Stimulated activated CD8-positive, alpha-beta memory T cell treated with anti-CD3 and anti-CD28 coated beads, Interleukin-4, amount 100 ng/mL, for 48 hours (primary cell): ENCODE data around the gene OPA3.
"Not testable (repeated sequence)": the region's sequence is repeated elsewhere in the genome, so short reads cannot be mapped to it uniquely, and the experiment has no call there.

ENCODE experiments used
- DNase-seq: peaks from one replicate; pipeline ENCODE4 v3.0.0-alpha.2; 2020

OPA3 gene

DNA sequence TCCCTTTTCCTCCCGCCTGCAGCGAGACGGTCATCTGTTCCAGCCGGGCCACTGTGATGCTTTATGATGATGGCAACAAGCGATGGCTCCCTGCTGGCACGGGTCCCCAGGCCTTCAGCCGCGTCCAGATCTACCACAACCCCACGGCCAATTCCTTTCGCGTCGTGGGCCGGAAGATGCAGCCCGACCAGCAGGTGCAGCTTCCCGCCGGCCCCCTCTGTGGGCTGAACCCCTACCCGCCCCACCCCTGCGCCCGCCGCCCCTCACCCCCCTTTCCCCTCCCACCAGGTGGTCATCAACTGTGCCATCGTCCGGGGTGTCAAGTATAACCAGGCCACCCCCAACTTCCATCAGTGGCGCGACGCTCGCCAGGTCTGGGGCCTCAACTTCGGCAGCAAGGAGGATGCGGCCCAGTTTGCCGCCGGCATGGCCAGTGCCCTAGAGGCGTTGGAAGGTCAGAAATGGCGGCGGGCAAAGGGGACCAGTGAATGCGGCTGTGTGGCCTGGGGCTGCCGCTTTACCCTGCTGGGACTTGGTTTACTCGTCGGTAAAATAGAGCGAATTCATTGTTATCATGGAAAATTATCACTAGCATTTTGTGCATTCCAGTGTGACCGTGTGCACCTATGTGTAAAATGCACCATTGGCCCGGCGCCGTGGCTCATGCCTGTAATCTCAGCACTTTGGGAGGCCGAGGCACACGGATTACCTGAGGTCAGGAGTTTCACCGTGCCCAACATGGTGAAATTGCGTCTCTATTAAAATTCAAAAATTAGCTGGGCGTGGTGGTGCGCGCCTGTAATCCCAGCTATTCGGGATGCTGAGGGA lies 66.7 kb downstream of the OPA3 start:
- no peak for DNase-seq

DNA sequence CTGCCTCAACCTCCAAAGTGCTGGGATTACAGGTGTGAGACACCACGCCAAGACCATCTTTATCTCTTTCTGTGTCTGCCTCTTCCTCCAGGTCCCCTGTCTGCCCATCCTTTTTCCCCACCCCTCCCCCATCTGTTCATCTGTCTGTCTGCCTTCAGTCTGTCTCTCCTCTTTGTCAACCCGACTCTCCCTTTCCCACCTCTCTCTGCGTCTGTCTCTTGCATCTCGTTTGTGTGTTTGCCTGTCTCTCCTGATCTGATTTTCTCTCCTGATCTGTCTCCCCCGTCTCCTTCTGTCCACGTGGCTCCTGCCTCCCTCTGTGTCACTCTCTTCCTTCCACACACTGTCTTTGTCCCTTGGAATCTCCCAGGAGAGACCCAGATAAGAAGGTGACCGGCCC lies 67.4 kb downstream of the OPA3 start:
- no peak for DNase-seq

- no peak for DNase-seq
These were observed 68.7 kb downstream of the OPA3 start for GRCh38 chr19:45515807-45516401.

DNA sequence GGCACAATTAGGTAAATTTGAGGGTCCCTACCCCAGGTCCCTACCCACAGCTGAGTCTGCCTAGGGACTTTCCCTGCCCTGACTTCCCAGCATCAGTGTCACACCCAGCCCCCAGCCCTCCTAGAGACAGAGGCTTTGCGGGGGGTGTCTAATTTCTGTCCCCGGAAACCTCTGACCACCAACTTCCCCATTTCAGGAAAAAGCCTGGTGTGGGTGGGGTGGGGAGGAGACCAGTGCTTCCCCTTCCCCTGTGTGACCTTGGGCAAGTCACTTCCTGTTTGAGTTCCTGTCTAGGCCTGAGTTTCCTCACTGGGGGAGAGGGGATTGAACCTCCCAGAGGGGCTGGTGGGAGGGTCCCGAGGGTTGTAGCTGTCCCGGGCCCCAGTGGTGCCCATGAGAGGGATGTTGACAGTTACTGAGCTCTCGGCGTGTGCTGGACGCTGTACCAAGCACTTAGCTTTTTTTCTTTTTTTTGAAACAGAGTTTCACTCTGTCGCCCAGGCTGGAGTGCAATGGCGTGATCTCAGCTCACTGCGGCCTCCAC lies 69.4 kb downstream of the OPA3 start:
- DNase-seq, result peak; percentile 59

GRCh38 chr19:45514376-45515051 lies 70.1 kb downstream of the OPA3 start:
- DNase-seq, result no peak

DNA sequence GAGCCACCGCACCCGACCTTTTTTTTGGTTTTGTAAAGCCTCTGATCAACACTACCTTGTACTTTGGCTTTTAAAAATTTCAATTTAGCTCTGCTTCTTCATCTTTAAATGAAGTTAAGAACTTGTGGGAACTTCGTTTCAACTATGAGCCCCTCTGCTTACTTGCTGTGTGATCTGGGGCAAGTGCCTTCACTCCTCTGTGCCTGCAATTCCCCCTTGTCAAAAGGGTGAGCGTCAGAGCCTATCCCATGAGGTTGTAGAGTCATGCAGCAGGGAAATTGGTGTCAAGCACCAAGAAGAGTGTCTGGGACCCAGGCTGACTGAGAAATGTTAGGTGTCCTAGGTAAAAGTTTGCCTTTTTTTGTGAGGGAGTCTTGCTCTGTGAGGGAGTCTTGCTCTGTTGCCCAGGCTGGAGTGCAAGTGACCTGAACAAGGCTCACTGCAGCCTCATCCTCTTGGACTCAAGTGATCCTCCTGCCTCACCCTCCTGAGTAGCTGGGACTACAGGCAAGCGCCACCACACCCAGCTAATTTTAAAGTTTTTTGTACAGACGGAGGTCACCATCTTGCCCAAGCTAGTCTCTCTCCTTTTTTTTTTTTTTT lies 71.6 kb downstream of the OPA3 start:
- DNase-seq, result no peak

DNA sequence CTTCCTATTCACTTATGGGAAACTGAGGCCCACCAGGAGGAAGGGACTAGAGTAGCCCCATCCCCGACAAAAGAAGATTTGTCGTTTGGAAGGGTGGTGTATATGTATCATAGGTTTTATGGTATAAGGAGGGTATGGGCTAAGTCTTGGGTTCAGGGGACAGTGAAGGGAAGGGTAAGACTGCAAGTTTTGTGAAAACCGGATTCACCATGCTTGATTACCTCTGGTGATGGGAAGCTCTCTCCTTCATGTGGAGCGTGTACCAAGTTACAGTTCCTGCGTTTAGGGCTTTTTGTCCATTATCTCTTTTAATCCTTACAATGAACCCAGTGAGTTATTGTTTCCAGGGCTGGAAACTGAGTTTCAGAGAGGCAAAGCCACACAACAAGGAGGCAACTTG lies 73.5 kb downstream of the OPA3 start:
- no peak for DNase-seq

DNA sequence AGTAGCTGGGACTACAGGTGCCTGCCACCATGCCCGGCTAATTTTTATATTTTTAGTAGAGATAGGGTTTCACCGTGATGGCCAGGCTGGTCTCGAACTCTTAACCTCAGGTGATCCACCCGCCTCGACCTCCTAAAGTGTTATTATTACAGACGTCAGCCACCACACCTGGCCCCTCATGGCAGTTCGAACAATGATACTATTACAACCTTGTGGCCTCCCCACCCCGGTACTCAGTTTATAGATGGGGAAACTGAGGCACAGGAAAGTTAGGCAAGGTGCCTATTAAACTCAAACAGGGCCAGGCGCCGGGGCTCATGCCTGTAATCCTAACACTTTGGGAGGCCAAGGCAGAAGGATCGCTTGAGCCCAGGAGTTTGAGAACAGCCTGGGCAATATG lies 74.2 kb downstream of the OPA3 start:
- not testable (repeated sequence) for DNase-seq

DNA sequence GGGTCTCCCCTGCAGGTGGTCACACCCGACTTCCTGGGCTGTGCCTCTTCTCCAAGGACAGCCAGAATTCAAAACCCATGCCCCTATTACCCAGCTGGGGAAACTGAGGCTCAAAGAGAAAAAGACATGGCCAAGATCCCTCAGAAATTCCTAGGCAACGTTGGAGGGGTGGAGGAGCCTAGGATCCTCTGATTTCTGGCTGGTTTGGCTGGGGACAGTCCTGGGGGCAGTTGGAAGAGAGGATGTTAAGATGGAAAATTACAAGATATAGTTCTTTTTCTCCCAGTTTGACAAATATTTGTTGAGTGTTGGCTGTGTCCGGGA lies 74.9 kb downstream of the OPA3 start:
- DNase-seq, result no peak

GRCh38 chr19:45508861-45509691 lies 75.5 kb downstream of the OPA3 start:
- DNase-seq, result peak; percentile 69

DNA sequence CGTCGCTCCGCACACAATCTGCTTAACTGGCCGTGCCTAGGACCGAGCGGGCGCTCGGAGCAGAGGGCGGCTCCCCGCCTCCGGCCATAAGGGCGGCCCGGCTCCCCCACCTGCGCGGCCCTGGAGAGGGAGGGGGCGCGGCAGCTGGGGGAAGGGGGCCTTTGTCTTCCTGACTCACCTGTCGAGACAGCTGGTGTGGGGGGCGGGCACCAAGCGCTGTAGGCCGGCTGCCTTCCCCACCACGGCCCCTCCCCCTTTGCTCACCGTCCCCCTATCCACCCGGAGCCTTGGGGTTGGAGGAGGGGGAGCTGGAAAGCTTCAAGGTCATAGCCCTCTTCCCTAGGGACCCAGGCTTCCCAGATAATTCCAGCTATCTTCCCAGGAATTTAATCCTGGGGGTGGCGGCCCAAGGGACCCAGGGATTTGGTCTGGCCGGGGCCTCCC lies 76.2 kb downstream of the OPA3 start:
- peak; percentile 75 for DNase-seq

- DNase-seq, result no peak
These were observed 76.7 kb downstream of the OPA3 start for GRCh38 chr19:45507872-45508416.

DNA sequence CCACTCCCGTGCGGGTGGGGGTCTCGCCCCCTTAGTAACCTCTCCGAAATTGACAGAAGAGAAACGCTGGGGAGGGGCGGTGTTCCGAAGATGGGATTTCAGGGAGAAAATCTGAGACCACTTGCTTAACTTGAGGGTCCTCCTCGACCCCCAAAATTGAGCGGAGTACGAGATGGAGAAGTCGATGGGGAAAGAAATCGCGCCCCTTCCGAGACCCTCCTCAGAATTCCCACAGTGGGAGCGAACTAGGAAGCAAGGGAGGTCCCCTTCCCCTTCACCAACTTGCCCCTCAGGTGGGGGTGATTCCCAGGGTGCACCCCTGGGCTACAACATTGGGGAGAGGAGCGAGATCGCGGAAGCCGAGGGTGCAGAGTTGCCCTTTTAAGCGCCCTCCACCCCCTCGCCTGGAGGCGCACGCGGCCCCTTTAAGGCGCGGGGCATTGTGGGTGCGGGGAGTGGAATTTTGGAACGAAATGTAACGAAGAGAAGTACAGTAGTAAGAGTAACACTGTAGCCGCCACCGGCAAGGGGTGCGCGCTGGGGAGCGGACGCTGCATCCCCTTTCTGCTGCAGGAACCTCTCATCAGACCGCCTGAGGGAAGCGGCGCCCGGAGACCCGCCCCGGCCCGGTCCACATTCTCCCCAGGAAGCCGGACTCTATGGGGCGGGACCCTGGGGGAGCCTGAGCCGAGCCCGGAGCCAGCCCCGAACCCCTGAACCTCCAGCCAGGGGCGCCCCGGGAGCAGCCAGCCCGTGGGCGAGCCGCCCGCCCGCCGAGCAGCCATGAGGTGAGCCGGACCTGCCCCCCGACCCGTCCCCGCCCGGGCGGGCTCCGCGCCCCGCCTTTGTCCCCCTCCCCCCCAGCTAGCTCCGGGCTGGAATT lies 77.4 kb downstream of the OPA3 start, which contains the start of gene VASP:
VASP (plus strand) TSS at position 491 of the 883 bp plus-strand sequence; CDS start at position 784, 293 bp downstream.
- DNase-seq, result peak; percentile 93

DNA sequence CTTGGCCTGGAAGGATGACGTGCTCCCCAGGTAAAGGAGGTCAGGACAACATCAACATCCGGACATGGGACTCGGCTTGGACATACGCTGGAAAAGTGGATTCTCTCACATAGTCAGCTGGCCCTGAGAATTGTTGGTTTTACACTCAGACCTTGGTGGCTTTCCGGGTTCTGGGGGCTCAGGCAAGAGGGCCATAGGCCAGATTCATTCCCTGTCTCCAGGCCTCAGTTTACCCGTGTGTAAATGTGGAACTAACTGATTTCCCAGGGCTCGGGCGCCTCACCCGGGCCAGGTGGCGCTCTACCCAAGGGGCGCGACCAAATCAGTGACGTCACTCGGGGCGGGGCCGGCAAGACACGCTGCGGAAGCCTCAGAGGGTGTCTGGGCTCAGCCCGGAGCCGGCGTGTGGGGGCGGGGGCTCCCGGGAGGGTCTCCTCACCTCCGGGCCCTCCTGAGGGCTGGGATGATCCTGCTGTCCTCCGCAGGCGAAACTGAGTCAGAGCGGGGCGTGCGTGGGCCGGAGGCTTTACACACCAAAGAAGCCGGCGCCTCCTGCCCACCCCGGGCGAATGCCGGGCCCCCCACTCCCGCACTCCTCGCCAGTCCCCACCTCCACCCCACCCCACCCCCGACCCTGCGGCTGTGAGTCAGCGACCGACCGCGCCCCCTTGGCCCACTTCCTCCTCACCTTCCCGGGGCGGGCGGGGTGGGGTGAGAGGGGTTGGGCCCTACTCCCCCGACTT lies 78.2 kb downstream of the OPA3 start:
- peak; percentile 100 for DNase-seq

GRCh38 chr19:45505996-45506245 lies 78.7 kb downstream of the OPA3 start:
- DNase-seq, result no peak

- no peak for DNase-seq
These were observed 79.2 kb downstream of the OPA3 start for GRCh38 chr19:45505151-45505995.

DNA sequence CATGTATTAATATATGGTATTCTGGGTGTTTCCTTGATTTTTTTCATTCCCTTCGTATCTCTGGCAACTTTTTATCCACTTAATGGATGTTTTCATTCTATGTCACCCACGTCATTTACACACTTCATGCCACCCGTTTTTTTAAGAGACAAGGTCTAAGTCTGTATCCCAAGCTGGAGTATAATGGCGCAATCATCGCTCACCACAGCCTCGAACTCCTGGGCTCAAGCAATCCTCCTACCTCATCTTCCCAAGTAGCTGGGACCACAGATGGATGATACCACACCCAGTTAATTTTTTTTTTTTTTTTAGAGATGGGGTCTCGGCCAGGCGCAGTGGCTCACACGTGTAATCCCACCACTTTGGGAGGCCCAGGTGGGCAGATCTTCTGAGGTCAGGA lies 80.7 kb downstream of the OPA3 start:
- no peak for DNase-seq

- DNase-seq, result no peak
These were observed 82.5 kb downstream of the OPA3 start for GRCh38 chr19:45502111-45502510.

- DNase-seq, result no peak
These were observed 82.9 kb downstream of the OPA3 start for GRCh38 chr19:45501730-45502014.
